Amniotic epithelial cell (primary cell): ENCODE data around the gene MLXIP.
"Not testable (repeated sequence)": the region's sequence is repeated elsewhere in the genome, so short reads cannot be mapped to it uniquely, and the experiment has no call there.

Experiments
- DNase-seq: peaks from one replicate; pipeline ENCODE4 v3.0.0-alpha.2; 2010; ENCODE audit warnings: low read depth

Gene MLXIP

GRCh38 chr12:122096014-122096413 is 17.5 kb downstream of the MLXIP start:
- DNase-seq, result no peak

GRCh38 chr12:122096591-122097149 is 18.1 kb downstream of the MLXIP start:
- peak; percentile 81 for DNase-seq

GRCh38 chr12:122097584-122097926 is 19.0 kb downstream of the MLXIP start:
- DNase-seq, result no peak

GRCh38 chr12:122097927-122098756 is 19.6 kb downstream of the MLXIP start:
- DNase-seq, result peak; percentile 68

- no peak for DNase-seq
Observed at GRCh38 chr12:122099280-122099749, 20.8 kb downstream of the MLXIP start.

- DNase-seq, result no peak
Observed at GRCh38 chr12:122099856-122100255, 21.3 kb downstream of the MLXIP start.

- DNase-seq, result no peak
Observed at GRCh38 chr12:122100568-122100967, 22.0 kb downstream of the MLXIP start.

- no peak for DNase-seq
Observed at GRCh38 chr12:122102331-122102730, 23.8 kb downstream of the MLXIP start.

GRCh38 chr12:122104844-122105243 is 26.3 kb downstream of the MLXIP start:
- DNase-seq, result no peak

- DNase-seq, result not testable (repeated sequence)
Observed at GRCh38 chr12:122105496-122105895, 26.9 kb downstream of the MLXIP start.

GRCh38 chr12:122106843-122107242 is 28.3 kb downstream of the MLXIP start:
- DNase-seq, result no peak

- peak; percentile 83 for DNase-seq
Observed at GRCh38 chr12:122107261-122107660, 28.7 kb downstream of the MLXIP start.

- no peak for DNase-seq
Observed at GRCh38 chr12:122111089-122111641, 32.6 kb downstream of the MLXIP start.

- no peak for DNase-seq
Observed at GRCh38 chr12:122116707-122117535, 38.4 kb downstream of the MLXIP start.

GRCh38 chr12:122117979-122118378 is 39.4 kb downstream of the MLXIP start:
- peak; percentile 78 for DNase-seq

- not testable (repeated sequence) for DNase-seq
Observed at GRCh38 chr12:122121341-122121740, 42.8 kb downstream of the MLXIP start.

- no peak for DNase-seq
Observed at GRCh38 chr12:122121745-122122144, 43.2 kb downstream of the MLXIP start.

GRCh38 chr12:122123051-122123760 is 44.6 kb downstream of the MLXIP start:
- DNase-seq, result peak; percentile 48

GRCh38 chr12:122123761-122124145 is 45.2 kb downstream of the MLXIP start:
- no peak for DNase-seq

- no peak for DNase-seq
Observed at GRCh38 chr12:122124370-122124769, 45.8 kb downstream of the MLXIP start.

GRCh38 chr12:122125452-122126341 is 47.1 kb downstream of the MLXIP start:
- peak; percentile 39 for DNase-seq
